ENCODE data around the gene FUBP3.
A peak's percentile ranks its signal among the peaks of the same experiment; 100 is the strongest.

FUBP3 gene, protein sequence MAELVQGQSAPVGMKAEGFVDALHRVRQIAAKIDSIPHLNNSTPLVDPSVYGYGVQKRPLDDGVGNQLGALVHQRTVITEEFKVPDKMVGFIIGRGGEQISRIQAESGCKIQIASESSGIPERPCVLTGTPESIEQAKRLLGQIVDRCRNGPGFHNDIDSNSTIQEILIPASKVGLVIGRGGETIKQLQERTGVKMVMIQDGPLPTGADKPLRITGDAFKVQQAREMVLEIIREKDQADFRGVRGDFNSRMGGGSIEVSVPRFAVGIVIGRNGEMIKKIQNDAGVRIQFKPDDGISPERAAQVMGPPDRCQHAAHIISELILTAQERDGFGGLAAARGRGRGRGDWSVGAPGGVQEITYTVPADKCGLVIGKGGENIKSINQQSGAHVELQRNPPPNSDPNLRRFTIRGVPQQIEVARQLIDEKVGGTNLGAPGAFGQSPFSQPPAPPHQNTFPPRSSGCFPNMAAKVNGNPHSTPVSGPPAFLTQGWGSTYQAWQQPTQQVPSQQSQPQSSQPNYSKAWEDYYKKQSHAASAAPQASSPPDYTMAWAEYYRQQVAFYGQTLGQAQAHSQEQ

DNA sequence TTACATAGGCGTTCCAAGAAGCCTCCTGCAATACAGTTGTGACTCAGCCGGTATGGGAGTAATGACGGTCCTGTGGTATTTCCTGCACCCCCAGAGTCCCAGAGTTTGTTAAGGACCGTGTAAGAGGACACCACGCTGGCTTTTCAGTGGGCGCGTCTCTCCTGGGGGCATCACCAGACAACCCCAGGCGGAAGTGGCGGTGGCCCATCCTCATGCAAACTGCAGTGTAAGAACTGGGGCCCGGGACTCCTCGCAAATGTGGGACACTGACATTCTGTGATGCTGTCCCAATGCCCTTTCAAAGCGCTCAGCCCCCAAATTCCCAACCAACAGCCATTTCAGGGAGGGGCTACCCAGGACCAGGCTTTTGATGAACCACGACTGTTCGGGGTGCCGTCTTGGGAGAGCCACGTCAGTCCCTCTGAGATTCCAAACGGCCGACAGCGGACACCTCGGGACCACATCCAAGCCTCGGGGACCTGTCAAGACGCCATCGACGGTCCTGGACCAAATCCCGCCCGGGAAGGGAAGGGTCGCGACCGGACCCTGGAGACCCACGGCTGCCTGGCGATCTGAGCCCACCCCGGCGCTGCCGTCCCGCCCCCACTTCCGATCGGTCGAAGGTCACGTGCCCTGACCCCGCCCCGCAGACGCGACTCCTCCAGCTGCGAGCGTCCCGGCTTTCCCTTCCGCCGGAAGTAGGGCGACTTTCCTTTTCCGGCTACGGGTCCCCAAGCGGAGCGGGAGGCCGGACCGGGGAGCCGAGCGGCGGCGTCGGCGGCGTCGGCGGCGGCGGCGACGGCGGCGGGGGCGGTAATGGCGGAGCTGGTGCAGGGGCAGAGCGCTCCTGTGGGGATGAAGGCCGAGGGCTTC is at the start of gene FUBP3:
TSS of gene FUBP3 (plus strand) at position 713 of the 873 bp plus-strand sequence. CDS start at position 817, 104 bp downstream.
- DNase-seq = peak; percentile 62 to 81 (median 75)

DNA sequence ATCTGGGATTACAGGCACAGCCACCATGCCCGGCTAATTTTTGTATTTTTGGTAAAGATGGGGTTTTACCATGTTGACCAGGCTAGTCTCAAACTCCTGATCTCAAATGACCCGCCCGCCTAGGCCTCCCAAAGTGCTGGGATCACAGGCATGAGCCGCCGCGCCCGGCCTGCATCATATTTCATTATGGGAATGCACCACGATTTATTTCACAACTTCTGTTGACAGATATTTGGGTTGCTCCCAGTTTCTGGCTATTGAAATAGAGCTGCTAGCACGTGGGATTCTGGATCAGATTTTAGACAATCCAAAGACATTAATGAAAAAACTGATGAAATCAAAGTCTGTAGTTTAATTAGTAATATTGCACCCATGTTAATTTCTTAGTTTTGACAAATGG is 48.4 kb upstream of the FUBP3 start:
- no peak for DNase-seq

DNA sequence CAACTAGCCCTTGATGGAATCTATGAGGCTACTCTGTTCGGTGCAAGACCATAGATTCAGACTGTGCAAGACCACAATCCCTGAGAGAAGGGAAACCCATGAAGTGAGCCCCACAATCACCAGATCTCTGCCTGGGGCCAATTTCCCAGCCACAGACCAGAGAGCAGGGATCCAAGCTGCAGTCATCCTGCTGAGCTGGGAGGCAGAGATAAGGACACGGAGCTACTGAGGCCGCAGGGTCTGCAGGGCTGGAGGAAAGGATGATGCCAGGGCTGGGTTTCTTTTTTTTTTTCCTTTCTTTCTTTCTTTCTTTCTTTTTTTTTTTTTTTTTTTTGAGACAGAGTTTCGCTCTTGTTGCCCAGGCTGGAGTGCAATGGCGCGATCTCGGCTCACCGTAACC is 47.7 kb upstream of the FUBP3 start:
- no peak for DNase-seq

DNA sequence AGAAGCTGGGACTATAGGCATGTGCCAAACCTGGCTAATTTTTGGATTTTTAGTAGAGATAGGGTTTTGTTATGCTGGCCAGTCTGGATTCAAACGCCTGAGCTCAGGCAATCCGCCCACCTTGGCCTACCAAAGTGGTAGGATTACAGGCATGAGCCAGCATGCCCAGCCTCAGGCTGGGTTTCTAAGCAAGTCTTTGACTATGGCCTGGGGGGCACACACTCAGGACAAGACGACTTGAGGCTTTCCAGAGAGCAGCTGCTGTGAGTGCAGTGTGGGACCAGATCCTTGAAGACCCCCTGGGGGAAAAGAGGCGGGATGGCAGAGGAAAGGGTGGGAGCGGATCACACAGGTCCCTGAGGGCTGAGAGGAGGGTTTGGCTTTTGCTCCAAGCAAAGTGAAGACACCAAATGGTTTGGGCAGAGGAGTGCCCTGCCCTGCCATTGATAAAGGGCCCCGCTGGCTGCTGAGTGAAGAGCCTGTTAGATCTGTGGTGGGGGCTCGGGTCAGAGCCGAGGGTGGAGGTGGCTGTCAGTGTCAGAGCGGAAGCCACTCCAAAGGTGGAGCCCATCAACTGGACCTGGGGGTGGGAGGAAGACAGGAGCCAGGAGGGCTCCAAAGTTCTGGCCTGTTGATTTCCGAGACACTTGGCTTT is 46.8 kb upstream of the FUBP3 start:
- DNase-seq = no peak

DNA sequence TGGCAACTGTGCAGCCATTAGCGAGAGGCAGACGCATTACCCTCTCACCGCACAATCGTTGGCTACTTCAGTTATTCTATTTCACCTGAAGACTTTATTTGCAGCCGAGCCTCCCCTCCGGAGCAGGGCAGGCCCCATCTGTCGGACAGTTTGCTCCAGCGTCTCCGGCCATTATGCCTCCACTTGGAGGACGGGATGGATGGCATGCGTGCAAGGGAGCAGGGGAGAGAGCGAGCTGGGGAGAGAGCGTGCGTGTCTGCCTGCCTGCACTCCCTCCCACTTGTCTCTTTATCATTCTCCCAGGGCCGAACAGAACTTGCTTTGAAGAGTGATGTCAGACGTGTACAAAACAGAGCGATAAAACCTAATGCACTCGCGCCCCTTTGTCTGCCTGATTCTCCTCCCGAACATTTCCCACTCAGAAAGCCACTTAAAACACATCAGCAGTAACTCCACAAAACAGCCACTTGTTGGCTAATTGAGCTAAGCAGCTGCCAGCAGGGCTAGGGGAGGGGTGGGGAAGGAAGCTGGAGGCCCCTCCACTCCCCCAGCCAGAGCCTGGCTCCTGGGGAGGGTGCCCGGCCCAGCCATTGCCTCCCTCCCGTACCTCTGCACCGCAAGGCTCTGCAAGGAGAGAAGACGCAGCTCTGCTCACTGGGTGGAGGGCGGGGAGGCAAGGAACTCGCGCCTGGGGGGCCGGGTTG is 43.4 kb upstream of the FUBP3 start:
- no peak for DNase-seq

DNA sequence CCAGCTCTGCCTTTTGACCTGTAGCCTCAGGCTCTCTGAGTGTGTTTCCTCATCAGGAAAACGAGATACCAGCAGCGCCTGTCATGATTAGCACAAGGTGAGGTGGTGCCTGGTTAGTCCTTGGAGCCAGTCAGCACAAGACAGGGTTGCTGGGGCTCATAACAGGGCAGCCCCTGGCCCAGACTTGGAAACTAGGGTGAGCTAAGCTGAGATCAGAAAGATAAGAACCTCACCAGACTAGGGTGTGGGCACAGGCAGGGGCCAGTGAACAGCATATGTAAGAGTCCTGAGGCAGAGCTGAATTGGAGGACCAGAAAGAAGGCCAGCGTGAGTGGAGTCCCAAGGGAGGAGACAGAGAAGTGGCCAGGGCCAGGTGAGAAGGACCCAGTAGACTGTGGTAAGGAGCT is 42.7 kb upstream of the FUBP3 start:
- no peak for DNase-seq

DNA sequence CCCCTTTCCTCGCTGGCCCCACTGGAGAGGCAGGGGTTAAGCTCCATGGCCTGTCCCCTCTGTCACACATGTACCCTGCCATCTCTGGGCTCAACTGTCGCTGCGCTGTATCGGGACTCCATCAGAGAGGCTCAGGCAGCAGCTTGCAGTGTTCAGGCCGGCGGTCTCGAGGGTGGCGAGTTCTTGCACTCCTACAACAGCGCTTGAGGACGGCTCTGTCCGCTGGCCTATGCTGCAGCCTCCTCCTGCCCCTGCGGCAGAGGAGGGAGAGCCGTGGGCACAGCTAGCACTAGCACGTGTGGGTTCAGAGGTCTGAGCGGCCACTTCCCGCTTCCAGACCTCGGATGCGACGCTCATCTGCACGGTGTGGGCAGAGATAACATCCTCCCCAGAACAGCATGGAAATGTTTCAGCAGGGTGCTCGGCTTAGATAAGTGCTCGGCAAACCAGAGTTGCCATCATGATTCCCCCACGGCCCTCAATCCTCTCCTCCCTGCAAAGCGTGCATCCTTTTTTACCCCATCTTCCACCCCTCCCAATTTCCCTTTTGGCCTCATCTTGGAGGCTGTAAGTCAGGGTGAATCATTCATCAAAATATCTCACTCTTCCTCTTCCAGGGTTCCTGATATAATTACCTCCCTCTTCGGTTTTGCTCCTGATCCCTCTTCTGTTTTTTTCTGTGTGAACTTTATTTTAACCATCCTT is 41.9 kb upstream of the FUBP3 start:
- DNase-seq = no peak

DNA sequence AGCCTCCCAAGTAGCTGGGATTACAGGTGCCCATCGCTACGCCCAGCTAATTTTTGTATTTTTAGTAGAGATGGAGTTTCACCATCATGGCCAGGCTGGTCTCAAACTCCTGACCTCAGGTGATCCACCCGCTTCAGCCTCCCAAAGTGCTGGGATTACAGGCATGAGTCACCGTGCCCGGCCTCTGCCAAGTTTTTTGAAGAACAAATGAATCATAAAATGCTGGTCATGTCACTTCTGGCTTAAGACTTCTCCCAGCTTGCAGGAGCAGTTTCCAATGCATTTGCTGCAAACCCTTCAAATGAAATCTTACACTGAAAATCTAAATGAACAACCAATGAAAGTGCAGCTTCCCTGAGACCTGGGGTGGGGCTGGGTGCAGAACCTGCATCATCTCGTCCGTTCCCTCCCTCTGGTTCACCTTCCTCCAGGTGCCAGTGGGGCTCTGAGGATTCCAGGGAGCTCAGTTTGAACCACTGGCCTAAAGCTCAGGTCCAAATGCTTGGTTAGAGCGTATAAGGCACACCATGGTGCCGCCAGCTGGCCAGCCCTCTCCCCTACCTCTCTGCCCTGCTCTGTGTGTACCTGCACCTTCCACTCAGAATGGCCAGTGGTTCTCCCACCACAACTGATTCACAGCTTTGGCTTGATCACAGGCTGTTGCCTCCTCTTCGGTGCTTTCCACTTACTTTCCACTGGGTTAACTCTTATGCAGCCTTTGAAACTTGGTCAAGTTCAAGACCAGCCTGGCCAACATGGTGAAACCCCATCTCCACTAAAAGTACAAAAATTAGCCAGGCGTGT is 39.8 kb upstream of the FUBP3 start:
- DNase-seq = no peak

DNA sequence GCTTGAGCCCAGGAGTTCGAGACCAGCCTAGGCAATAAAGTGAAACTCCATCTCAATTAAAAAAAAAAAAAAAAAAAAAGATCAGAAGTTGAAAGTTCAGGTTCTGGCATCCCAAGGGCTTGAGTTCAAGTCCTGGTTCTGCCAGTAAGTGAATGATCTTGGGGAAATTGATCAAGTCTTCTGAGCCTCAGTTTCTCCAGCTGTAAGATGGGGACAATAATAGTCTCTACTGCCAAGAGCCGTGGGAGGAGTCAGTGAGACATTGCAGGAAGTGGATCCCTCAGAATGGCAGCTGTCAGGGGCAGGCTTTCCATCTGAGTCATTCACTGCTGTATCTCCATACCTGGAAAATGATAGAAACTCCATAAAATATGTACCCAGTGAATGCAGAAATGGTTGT is 37.8 kb upstream of the FUBP3 start:
- no peak for DNase-seq

DNA sequence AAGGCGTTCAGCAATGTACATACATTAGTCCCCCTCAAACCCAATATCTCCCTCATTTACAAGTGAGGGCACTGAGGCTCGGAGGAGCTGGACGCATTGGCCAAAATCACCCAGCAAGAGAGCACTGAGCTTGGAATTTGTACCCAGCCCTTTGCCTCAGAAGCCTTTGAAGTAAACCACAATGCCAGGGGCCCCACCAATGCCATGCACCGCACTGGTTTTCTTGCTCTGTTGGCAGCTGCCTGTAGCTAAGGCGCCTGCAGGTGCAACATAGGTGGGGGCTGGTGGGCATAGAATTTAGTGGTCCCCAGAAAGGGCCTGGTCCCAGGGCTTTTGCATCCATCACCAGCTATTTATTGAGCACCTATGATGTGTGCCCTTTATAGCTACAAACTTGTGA is 37.3 kb upstream of the FUBP3 start:
- no peak for DNase-seq

DNA sequence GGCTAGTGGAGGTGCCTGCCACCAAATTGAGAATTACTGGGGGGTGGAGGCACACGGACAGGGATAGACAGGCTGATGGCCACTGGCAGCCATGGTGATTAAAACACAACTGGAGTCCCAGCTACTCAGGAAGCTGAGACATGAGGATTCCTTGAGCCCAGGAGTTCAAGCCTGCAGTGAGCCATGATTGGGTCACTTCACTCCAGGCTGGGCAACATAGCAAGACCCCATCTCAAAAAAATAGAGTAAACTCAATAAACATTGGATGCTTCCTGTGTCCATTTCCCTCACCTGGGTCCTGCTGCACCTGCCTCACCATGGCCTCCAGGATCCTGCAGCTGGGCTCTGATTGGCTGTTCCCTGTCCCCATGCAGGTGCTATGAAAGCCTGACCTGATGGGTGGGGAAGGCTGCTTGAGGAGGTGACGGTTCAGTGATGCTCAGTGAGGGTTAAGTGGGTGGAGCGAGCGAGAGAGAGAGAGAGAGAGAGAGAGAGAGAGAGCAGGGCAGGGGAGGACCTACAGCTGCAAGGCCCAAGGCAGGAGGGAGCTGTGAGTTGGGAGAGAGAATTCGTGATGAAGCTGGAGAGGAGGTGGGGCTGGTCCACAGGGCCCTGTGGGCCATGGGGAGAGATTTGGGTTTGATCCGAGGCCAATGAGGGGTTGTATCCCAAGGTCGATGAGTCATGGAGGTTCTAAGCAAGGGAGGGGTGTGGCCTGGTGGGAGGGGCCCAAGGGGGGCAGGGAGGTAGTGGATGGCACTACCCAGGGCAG is 36.7 kb upstream of the FUBP3 start:
- no peak for DNase-seq

DNA sequence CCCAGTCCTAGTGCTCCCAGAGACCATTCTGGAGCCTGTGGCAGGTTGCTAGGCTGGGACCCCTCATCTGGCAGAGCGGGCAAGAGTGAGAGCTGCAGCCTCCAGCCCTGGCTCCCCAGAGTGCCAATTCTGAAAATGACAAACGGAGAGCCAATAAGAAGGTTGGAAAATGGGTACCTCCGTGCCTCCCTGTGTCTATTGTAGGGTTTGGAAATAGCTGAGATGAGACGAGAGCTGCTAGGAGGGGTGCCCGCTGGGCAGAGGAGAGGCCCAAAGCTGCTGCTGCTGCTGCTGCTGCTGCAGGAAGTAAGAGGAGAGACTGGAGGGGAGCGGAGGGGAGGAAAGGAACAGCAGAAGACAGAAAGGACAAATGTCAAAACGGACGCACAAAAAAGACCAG is 36.0 kb upstream of the FUBP3 start:
- no peak for DNase-seq

DNA sequence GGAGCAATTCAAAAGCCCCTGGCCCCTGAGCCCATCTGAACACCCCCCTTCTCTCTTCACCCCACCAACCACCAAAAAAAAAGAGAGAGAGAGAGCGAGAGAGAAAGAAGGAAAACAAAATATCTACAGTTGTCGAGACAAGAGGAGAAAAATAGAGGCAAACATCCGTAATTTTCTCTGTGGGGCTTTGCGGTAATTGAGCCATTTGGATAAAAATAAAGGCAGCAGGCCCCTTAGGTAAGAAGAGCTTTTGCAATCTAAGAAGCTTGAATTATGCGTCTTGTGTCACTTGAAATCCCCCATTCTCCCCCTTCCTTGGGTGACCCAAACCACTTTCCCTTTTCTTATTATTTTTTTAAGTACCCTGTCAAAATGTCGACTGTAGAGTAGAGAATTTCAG is 35.5 kb upstream of the FUBP3 start:
- DNase-seq = no peak

DNA sequence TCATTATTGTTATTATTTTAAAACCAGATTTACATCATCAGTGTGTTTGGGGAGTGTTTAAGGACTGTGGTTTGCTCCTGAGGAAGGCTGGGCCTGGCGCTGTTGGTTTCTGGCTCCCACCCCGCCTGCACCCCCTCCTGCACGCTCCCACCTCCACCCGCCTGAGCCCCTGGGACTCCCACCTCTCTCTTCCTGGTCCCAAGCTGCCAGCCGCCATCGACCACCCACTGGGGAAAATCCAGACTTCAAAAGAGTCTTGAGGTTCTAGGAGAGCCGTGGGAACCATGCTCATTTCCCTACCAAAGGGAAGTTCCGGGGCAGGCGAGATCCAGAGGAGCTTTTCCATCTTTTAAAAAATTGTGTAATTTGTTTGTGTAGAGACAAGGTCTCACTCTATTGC is 35.0 kb upstream of the FUBP3 start:
- DNase-seq = no peak

DNA sequence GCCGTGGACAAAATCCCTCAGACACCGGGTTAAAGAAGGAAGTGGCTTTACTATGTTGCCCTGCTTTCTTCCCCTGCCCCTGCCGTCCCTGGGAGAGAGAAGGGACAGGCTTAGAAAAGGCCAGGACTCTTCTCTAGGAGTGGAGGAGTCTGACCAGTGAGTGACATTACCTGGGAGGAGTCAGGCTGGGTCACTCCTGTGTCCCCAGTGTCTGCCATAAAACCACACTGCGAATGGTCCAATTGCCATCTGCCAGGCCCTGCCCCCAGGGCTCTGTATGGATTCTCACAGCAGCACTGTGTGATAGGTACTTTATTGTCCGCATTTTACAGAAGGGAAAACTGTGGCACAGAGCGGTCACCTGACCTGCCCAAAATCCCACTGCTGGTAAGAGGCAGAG is 31.3 kb upstream of the FUBP3 start:
- no peak for DNase-seq

DNA sequence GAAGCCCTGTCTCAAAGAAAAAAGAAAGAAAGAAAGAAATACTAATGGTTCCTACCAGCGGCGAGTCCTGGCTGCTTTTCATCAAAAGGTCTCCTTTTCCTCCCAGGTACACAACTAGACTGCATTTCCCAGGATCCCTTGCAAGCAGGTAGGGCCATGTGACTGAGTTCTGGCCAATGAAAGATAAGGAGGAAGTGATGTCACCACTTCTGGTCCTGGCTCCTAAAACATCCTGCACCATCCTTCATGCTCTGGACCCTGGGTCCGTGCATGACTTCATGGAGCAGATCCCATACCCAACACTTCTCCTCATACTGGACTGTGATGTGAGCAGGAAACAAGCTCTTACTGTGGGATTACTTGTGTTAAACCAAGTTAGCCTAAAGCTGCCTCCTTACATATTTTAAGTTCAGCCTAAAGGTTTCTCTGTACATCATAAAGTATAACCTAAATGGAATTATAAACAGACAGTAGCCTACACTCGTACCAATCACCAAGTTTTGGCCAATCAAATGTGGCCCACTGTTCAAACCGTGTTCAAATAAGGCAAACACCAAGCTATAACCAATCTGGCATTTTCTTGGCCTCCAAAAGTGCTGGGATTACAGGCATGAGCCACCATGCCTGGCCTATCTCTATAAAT is 30.2 kb upstream of the FUBP3 start:
- no peak for DNase-seq

DNA sequence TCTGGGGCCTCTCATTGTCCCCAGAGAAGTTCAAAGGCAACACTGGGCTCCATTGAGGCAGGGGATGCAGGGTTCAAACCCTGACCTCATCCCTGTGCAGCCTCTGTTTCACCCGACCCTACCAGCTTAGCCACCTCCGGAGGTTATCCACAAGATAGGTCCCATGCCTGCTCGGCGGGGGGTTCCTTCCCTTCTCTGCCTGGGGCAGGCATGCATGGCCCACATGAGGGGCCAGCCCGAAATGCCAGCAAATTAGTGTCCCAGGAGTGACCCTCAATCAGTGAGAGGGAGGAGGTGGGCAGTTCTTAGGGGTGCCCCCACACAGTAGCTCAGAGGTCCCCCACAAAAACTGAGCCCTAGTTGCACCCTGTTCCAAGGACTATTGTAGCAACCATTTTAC is 24.8 kb upstream of the FUBP3 start:
- DNase-seq = no peak

DNA sequence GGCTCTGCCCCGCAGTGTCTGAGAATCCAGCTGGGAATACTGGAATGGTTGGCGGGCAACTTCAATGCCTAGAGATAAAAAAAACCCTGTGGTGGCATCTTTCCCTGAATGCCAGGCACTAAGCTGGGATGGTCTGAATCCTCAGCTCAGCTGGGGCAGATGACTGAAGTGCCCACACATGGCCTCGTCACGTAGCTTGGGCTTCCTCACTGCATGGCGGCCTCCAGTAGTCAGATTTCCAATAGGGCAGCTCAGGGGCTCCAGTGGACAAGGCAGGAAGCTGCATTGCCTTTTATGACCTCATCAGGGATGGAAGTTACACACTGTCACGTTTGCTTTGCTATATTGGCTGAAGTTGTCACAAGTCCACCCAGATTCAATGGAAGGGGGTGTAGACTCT is 24.3 kb upstream of the FUBP3 start:
- DNase-seq = no peak

DNA sequence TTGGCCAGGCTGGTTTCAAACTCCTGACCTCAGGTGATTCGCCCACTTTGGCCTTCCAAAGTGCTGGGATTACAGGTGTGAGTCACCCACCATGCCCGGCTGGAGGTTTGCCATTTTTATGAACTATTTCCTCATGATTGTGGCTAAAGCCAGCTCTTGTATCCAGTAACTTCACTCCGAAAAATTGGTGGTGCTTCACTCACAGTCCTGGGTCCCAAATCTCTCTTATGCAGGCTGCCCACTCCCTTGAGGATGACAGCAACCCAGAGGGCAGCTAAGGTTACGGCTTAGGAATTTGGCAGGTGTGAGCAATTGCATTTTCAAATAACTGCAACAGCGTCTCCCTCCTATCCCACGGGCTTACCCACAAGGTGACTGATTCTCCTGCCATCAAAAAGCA is 23.4 kb upstream of the FUBP3 start:
- no peak for DNase-seq

Measured in stimulated activated naive CD4-positive, alpha-beta T cell (primary cell).